Naive thymus-derived CD8-positive, alpha-beta T cell (primary cell): ENCODE measurements around the gene LRCH1. TPM values are rescaled to one million over a fixed set of nuclear protein-coding genes. Genes with fewer than 3 reads are reported as not detected.

Source experiments
- ATAC-seq, 2 donors: fragments of 150-1000 bp; cut with Tn5 transposase in 1 of 2; sonication (Bioruptor Pico), chemical (Tn5 transposase) in 1 of 2; 1 replicate in 1 of 2; 2 replicates in 1 of 2; pipeline ENCODE4 v1.10.0; 2021; ENCODE audit warnings: mild to moderate bottlenecking in 2 of 2, moderate library complexity in 2 of 2
- POLR2A ChIA-PET: fragments of 350-600 bp; sonication (Branson Sonifier 250); formaldehyde crosslinking; loops from one replicate; lab custom pipeline; 2021; ENCODE audit warnings: antibody characterized with exemption; lab: Charles Lee
- DNase-seq, 10 donors: peaks; one replicate each; pipeline versions ENCODE4 v3.0.0 to v3.0.0-alpha.2; 2020 to 2022
- H3K27ac Mint-ChIP-seq, 10 donors: one replicate each; pipeline ENCODE4 v1.8.0; 2020 to 2022; ENCODE audit warnings: mild to moderate bottlenecking in 10 of 10, mixed read lengths in 10 of 10, moderate library complexity in 4 of 10, inconsistent platforms in 1 of 10
- H3K27me3 Mint-ChIP-seq, 5 donors: one replicate each; pipeline ENCODE4 v1.8.0; 2021 to 2022; ENCODE audit warnings: mixed read lengths in 5 of 5
- H3K36me3 Mint-ChIP-seq, 3 donors: one replicate each; pipeline ENCODE4 v1.8.0; 2020 to 2022; ENCODE audit warnings: mixed read lengths in 3 of 3, mild to moderate bottlenecking in 2 of 3, inconsistent platforms in 1 of 3
- H3K4me1 Mint-ChIP-seq, 4 donors: one replicate each; pipeline ENCODE4 v1.8.0; 2021 to 2022; ENCODE audit warnings: mixed read lengths in 4 of 4
- H3K4me3 Mint-ChIP-seq, 10 donors: one replicate each; pipeline ENCODE4 v1.8.0; 2020 to 2022; ENCODE audit warnings: mild to moderate bottlenecking in 10 of 10, mixed read lengths in 10 of 10, moderate library complexity in 6 of 10, inconsistent platforms in 1 of 10
- H3K9me3 Mint-ChIP-seq, 9 donors: one replicate each; pipeline ENCODE4 v1.8.0; 2020 to 2022; ENCODE audit warnings: mixed read lengths in 9 of 9, mild to moderate bottlenecking in 3 of 9, inconsistent platforms in 1 of 9, moderate library complexity in 1 of 9
- polyA plus RNA-seq, 3 donors: library from polyadenylated mRNA; unstranded; fragments of 300-500 nt; fragmentation: Illumina TruSeq; gene quantifications; one replicate each; pipeline ENCODE4 v1.2.3, GENCODE V29; 2021
- total RNA-seq, 8 experiments: library from RNA in 2 of 8; stranded (reverse) in 2 of 8; gene quantifications; one replicate each; pipeline ENCODE4 v1.2.3 and lab custom pipeline; 2021 to 2026

LRCH1 gene
- total and polyA plus RNA-seq, 5 experiments from 2014 or later: 1.3 to 17.1 (median 3.8) TPM

DNA sequence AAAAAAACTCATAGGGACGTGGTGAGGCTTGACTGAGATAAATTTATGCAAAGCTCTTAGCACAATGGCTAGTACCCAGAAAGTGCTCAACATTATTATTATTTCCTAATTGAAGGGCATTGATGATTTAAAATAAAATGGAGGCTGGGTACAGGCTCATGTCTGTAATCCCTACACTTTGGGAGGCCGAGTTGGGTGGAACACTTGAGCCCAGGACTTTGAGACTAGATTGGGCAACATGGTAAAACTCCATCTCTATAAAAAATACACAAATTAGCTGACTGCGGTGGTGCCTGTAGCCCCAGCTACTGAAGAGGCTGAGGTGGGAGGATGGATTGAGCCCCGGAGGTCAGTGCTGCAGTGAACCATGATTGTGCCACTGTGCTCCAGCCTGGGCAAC lies 49.6 kb downstream of the LRCH1 start:
- no peaks in the 10 kb centered on the region for H3K27me3 Mint-ChIP-seq
- H3K27ac Mint-ChIP-seq: no peak overlapping the region

GRCh38 chr13:46603165-46603603 lies 50.2 kb downstream of the LRCH1 start:
- POLR2A ChIA-PET: no interaction called here
- no peaks in the 10 kb centered on the region for H3K27me3 Mint-ChIP-seq
- H3K36me3 Mint-ChIP-seq: no peaks in the 10 kb centered on the region
- H3K27ac Mint-ChIP-seq: peak overlapping the region in 4 of 10 donors; percentile 7 to 58 (median 40)
- peaks cover 26 to 88% (median 76%) of the 10 kb centered on the region in 4 donors for H3K4me1 Mint-ChIP-seq
- peaks cover 0 to 4% (median 0%) of the 10 kb centered on the region in 9 donors for H3K9me3 Mint-ChIP-seq
- DNase-seq (no peak), ATAC-seq (no peak)
- H3K4me3 Mint-ChIP-seq: no peak overlapping the region

More for the DNA sequence above, 49.6 kb downstream of the LRCH1 start:
- ATAC-seq (no peak), DNase-seq (no peak)
- H3K36me3 Mint-ChIP-seq: no peaks in the 10 kb centered on the region
- POLR2A ChIA-PET: no interaction called here
- peaks cover 22 to 88% (median 75%) of the 10 kb centered on the region in 4 donors for H3K4me1 Mint-ChIP-seq
- peaks cover 0 to 4% (median 0%) of the 10 kb centered on the region in 9 donors for H3K9me3 Mint-ChIP-seq
- no peak overlapping the region for H3K4me3 Mint-ChIP-seq

DNA sequence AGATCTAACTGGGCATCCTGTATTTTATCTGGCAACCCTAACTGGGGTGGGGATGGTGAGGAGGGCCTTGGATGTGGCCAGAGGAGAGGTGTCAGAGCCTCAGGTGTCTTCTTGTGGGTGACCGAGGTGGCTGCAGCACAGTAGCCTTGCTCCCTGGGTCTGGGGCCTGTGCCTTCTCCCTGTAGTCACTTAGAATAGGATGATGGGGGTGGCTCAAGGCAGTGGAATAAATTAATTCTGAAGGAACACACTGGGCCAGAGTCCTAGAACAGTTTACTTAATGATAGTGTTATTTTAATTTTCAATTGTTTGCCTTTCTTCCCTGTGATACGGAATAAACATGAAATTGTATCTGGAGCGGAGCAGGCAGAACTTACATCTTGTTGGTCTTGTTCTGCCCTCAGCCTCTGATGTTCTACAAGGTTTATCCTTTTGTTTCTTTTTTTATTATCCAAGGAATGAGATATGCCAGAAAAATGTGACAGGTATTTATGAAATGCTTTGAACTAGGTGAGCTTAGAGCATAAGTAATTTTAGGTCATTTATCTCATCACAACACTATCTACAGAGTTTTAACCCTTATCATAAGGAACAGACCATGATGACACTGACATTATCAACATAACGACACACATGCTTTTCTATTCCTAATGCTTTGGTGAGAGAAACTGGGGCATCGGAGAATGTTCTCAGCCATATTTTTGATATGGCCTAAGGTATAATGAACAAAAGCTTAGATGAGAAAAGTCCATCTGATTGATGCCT lies 51.4 kb downstream of the LRCH1 start:
- no peak overlapping the region for H3K4me3 Mint-ChIP-seq
- H3K4me1 Mint-ChIP-seq: peaks cover 22 to 88% (median 73%) of the 10 kb centered on the region in 4 donors
- H3K36me3 Mint-ChIP-seq: no peaks in the 10 kb centered on the region
- no peaks in the 10 kb centered on the region for H3K9me3 Mint-ChIP-seq
- POLR2A ChIA-PET: no interaction called here
- DNase-seq (no peak), ATAC-seq (no peak)
- no peaks in the 10 kb centered on the region for H3K27me3 Mint-ChIP-seq
- peak overlapping the region in 2 of 10 donors; percentile 4 to 15 for H3K27ac Mint-ChIP-seq

- DNase-seq (no peak), ATAC-seq (no peak)
- H3K9me3 Mint-ChIP-seq: no peaks in the 10 kb centered on the region
- H3K4me1 Mint-ChIP-seq: peaks cover 20 to 89% (median 71%) of the 10 kb centered on the region in 4 donors
- H3K27ac Mint-ChIP-seq: peak overlapping the region in 3 of 10 donors; percentile 15 to 70 (median 25)
- H3K36me3 Mint-ChIP-seq: no peaks in the 10 kb centered on the region
- no peaks in the 10 kb centered on the region for H3K27me3 Mint-ChIP-seq
- no peak overlapping the region for H3K4me3 Mint-ChIP-seq
- POLR2A ChIA-PET: no interaction called here
These were observed 52.3 kb downstream of the LRCH1 start for GRCh38 chr13:46605076-46605824.

- Mint-ChIP-seq H3K4me1 (peaks cover 22 to 88% (median 69%) of the 10 kb centered on the region in 4 donors), H3K27me3 (no peaks in the 10 kb centered on the region), H3K9me3 (no peaks in the 10 kb centered on the region), H3K36me3 (no peaks in the 10 kb centered on the region), H3K4me3 (no peak overlapping the region), H3K27ac (peak overlapping the region in 6 of 10 donors; percentile 5 to 71 (median 45))
- ATAC-seq (no peak), DNase-seq (no peak)
- POLR2A ChIA-PET: no interaction called here
These were observed 53.0 kb downstream of the LRCH1 start for GRCh38 chr13:46605825-46606554.

DNA sequence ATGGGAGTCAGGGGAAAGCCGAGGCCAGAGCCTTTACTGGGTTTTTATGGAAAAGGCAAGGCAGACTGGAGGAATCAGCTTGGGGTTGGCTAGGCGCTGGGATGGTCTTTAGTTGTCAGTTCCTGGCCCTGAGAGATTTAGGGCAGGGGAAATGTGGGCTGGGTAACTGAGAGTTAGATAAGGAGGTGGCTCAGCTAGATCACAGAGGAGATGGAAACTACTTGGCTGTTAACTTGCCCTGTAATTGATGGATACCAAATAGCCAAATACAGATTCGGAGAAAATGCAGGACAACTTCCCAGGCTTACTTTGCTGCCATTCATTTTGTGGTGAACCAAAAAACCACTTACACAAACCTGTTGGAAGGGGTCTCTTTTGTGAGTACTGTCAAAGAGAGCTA lies 54.0 kb downstream of the LRCH1 start:
- H3K4me1 Mint-ChIP-seq: peaks cover 21 to 81% (median 63%) of the 10 kb centered on the region in 4 donors
- no peaks in the 10 kb centered on the region for H3K9me3 Mint-ChIP-seq
- POLR2A ChIA-PET: no interaction called here
- DNase-seq (no peak), ATAC-seq (no peak)
- H3K27me3 Mint-ChIP-seq: no peaks in the 10 kb centered on the region
- H3K36me3 Mint-ChIP-seq: no peaks in the 10 kb centered on the region
- H3K4me3 Mint-ChIP-seq: peak overlapping the region in 3 of 10 donors; percentile 13 to 36 (median 26)
- H3K27ac Mint-ChIP-seq: peak overlapping the region in 5 of 10 donors; percentile 5 to 71 (median 61)

DNA sequence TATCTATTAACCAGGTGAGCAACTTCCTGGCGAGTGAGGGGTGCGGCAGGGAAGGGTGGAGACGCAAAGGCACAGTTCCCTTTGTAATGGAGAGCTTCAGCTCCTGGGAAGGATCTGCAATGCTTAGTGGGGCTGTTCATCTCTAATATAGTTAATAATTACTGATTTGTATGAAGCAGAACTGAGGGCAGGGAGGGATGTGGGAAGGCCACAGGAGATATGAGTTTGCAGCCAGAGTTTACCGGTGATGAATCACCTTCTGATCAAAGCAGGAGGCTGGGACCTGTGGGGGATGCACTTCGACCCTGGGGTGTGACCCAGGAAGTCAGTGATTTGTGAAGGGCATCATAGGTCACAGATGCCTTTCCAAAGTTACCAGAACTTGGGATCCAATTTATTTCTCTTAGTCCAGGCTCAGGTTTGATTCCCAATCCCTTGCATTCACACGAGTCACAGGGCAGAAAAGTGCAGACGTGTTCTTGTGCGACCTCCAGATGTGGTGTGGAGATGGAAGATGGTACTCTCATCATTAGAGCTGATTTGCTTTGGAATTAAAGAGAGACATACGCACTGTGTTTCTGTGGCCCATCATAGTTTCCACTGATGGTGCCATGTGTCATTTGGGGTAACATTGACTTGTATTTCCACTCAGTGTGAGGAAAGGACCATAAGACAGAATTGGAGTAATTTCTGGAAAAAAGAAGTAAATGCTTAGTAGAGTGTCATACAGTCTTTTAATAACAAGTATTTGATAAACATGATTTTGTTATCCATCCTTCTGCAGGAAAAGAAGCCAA lies 55.0 kb downstream of the LRCH1 start:
- H3K27ac Mint-ChIP-seq: peak overlapping the region in 2 of 10 donors; percentile 60 to 71
- POLR2A ChIA-PET: no interaction called here
- ATAC-seq (no peak), DNase-seq (no peak)
- H3K9me3 Mint-ChIP-seq: no peaks in the 10 kb centered on the region
- peaks cover 20 to 77% (median 54%) of the 10 kb centered on the region in 4 donors for H3K4me1 Mint-ChIP-seq
- H3K27me3 Mint-ChIP-seq: no peaks in the 10 kb centered on the region
- peak overlapping the region in 3 of 10 donors; percentile 1 to 11 (median 4) for H3K4me3 Mint-ChIP-seq
- no peaks in the 10 kb centered on the region for H3K36me3 Mint-ChIP-seq

- no peaks in the 10 kb centered on the region for H3K36me3 Mint-ChIP-seq
- POLR2A ChIA-PET: interaction anchor here (0.6 to 0.8 kb wide), 2 partner anchors 8 to 13 kb away, joined by 4 read pairs; no protein-coding TSS in a partner anchor
- ATAC-seq: no peak
- no peak overlapping the region for H3K27ac Mint-ChIP-seq
- no peak for DNase-seq
- H3K27me3 Mint-ChIP-seq: no peaks in the 10 kb centered on the region
- H3K4me1 Mint-ChIP-seq: peaks cover 20 to 74% (median 53%) of the 10 kb centered on the region in 4 donors
- H3K9me3 Mint-ChIP-seq: no peaks in the 10 kb centered on the region
- no peak overlapping the region for H3K4me3 Mint-ChIP-seq
These were observed 56.1 kb downstream of the LRCH1 start for GRCh38 chr13:46609052-46609451.

GRCh38 chr13:46609726-46610125 lies 56.8 kb downstream of the LRCH1 start:
- Mint-ChIP-seq H3K4me1 (peaks cover 20 to 67% (median 54%) of the 10 kb centered on the region in 4 donors), H3K36me3 (no peaks in the 10 kb centered on the region), H3K4me3 (no peak overlapping the region), H3K27me3 (no peaks in the 10 kb centered on the region), H3K9me3 (no peaks in the 10 kb centered on the region), H3K27ac (peak overlapping the region in 2 of 10 donors; percentile 15 to 21)
- ATAC-seq (no peak), DNase-seq (no peak)
- POLR2A ChIA-PET: interaction anchor here (0.8 kb wide), 1 partner anchor 14 kb away, joined by 4 read pairs; no protein-coding TSS in a partner anchor

- ATAC-seq (no peak), DNase-seq (no peak)
- POLR2A ChIA-PET: no interaction called here
- H3K27me3 Mint-ChIP-seq: no peaks in the 10 kb centered on the region
- H3K4me3 Mint-ChIP-seq: no peak overlapping the region
- H3K27ac Mint-ChIP-seq: no peak overlapping the region
- H3K9me3 Mint-ChIP-seq: no peaks in the 10 kb centered on the region
- no peaks in the 10 kb centered on the region for H3K36me3 Mint-ChIP-seq
- peaks cover 23 to 64% (median 53%) of the 10 kb centered on the region in 4 donors for H3K4me1 Mint-ChIP-seq
These were observed 59.3 kb downstream of the LRCH1 start for GRCh38 chr13:46612267-46612666.

- Mint-ChIP-seq H3K4me1 (peaks cover 19 to 63% (median 54%) of the 10 kb centered on the region in 4 donors), H3K27ac (peak overlapping the region in 1 of 10 donors; percentile 62), H3K36me3 (peaks cover 0 to 1% (median 0%) of the 10 kb centered on the region in 3 donors), H3K27me3 (no peaks in the 10 kb centered on the region), H3K4me3 (no peak overlapping the region), H3K9me3 (no peaks in the 10 kb centered on the region)
- POLR2A ChIA-PET: no interaction called here
- DNase-seq (no peak), ATAC-seq (no peak)
These were observed 60.6 kb downstream of the LRCH1 start for GRCh38 chr13:46613409-46614049.
